H1 (cell line): ENCODE measurements around the gene ERICH2. TPM values are rescaled to one million over a fixed set of nuclear protein-coding genes. Genes with fewer than 3 reads are reported as not detected.
A peak's percentile ranks its signal among the peaks of the same experiment; 100 is the strongest.

Experiments
- CTCF ChIA-PET: fragments of 300-600 bp; sonication (Branson Sonifier 250); formaldehyde crosslinking; loops from one replicate; lab custom pipeline; 2021; ENCODE audit not compliant: partially characterized antibody; lab: Charles Lee
- POLR2A ChIA-PET: fragments of 300-600 bp; sonication (Branson Sonifier 250); formaldehyde crosslinking; loops from one replicate; lab custom pipeline; 2021; ENCODE audit warnings: inconsistent platforms; ENCODE audit not compliant: partially characterized antibody; lab: Charles Lee
- DNase-seq, 2 experiments: peaks; one replicate each; pipeline versions ENCODE4 v3.0.0 to v3.0.0-alpha.2; 2010 to 2022; ENCODE audit warnings: low spot score in 2 of 2, low read depth in 1 of 2, mixed read lengths in 1 of 2
- FAIRE-seq: peaks from 2 replicates; lab custom pipeline; 2011; peaks lifted over from hg19 to GRCh38; lab: Jason Lieb, UNC
- H2AFZ ChIP-seq: 2 replicates; pipeline ENCODE4 v1.8.1; 2012; ENCODE audit warnings: low read length, inconsistent platforms
- H2AK5ac ChIP-seq: 2 replicates; pipeline ENCODE4 v1.6.1; 2013; ENCODE audit warnings: low read depth, low read length
- H2BK120ac ChIP-seq: replicated peaks from 2 replicates; pipeline ENCODE3; 2013; ENCODE audit warnings: low read depth, low read length, inconsistent platforms
- H2BK12ac ChIP-seq: 2 replicates; pipeline ENCODE4 v1.6.1; 2013; ENCODE audit warnings: low read depth, low read length
- H2BK15ac ChIP-seq: 2 replicates; pipeline ENCODE4 v1.6.1; 2013; ENCODE audit warnings: low read length
- H2BK20ac ChIP-seq: 2 replicates; pipeline ENCODE4 v1.6.1; 2013; ENCODE audit warnings: low read length
- H2BK5ac ChIP-seq: 2 replicates; pipeline ENCODE4 v1.6.1; 2013; ENCODE audit warnings: low read depth, low read length
- H3K14ac ChIP-seq: 2 replicates; pipeline ENCODE4 v1.6.1; 2013; ENCODE audit warnings: inconsistent platforms; ENCODE audit not compliant: insufficient read length
- H3K18ac ChIP-seq: 2 replicates; pipeline ENCODE4 v1.6.1; 2013; ENCODE audit warnings: low read length; ENCODE audit errors: extremely low read depth
- H3K23ac ChIP-seq: 2 replicates; pipeline ENCODE4 v1.6.1; 2013; ENCODE audit warnings: inconsistent platforms; ENCODE audit not compliant: insufficient read length
- H3K23me2 ChIP-seq: 2 replicates; pipeline ENCODE4 v1.6.1; 2013; ENCODE audit warnings: low read depth, low read length
- H3K27ac ChIP-seq: 2 replicates; pipeline ENCODE4 v1.6.1; 2011; ENCODE audit warnings: low read depth, low read length, inconsistent platforms
- H3K27me3 ChIP-seq, 4 experiments: replicated peaks in 1 of 4; 1 replicate in 1 of 4; 2 replicates in 3 of 4; pipeline versions ENCODE4 v1.6.1 to v1.8.1; 2011 to 2013; ENCODE audit warnings: low read length in 3 of 4, mild to moderate bottlenecking in 3 of 4, inconsistent platforms in 2 of 4, mixed read lengths in 2 of 4, moderate library complexity in 1 of 4; ENCODE audit not compliant: control insufficient read depth in 3 of 4, insufficient read depth in 3 of 4; ENCODE audit errors: extremely low read depth in 1 of 4
- H3K36me3 ChIP-seq, 4 experiments: 2 replicates each; pipeline versions ENCODE4 v1.6.1 to v1.8.1; 2011 to 2013; ENCODE audit warnings: mild to moderate bottlenecking in 4 of 4, low read length in 3 of 4, moderate library complexity in 2 of 4, control low read depth in 1 of 4, inconsistent platforms in 1 of 4; ENCODE audit not compliant: insufficient read depth in 4 of 4, control insufficient read depth in 2 of 4
- H3K4ac ChIP-seq: replicated peaks from 2 replicates; pipeline ENCODE3; 2013; ENCODE audit warnings: low read length, low read depth, mixed read lengths, inconsistent platforms; ENCODE audit not compliant: insufficient read length
- H3K4me1 ChIP-seq, 4 experiments: replicated peaks in 1 of 4; 1 replicate in 1 of 4; 2 replicates in 3 of 4; pipeline versions ENCODE4 v1.6.1 to v1.8.1; 2011 to 2013; ENCODE audit warnings: low read length in 3 of 4, inconsistent platforms in 2 of 4, mixed read lengths in 1 of 4; ENCODE audit not compliant: insufficient read depth in 4 of 4, control insufficient read depth in 3 of 4
- H3K4me2 ChIP-seq, 2 experiments: 2 replicates each; pipeline versions ENCODE4 v1.6.1 to v1.8.1; 2011 to 2013; ENCODE audit warnings: low read depth in 2 of 2, low read length in 2 of 2, control low read depth in 1 of 2, inconsistent platforms in 1 of 2, mild to moderate bottlenecking in 1 of 2; ENCODE audit not compliant: insufficient read depth in 1 of 2
- H3K4me3 ChIP-seq, 4 experiments: fragments of 200-600, 300-600 bp in 1 of 4; sonication (generic), shearing (Covaris generic), sonication (Bioruptor Twin) in 1 of 4; 2 replicates each; pipeline versions ENCODE4 v1.5.1 to v1.8.1; 2011 to 2016; ENCODE audit warnings: low read length in 4 of 4, low read depth in 3 of 4, control low read depth in 2 of 4, inconsistent platforms in 2 of 4, mild to moderate bottlenecking in 2 of 4, mixed read lengths in 1 of 4, moderate library complexity in 1 of 4; ENCODE audit not compliant: insufficient read depth in 2 of 4; ENCODE audit errors: extremely low read depth in 1 of 4
- H3K56ac ChIP-seq: replicated peaks from 2 replicates; pipeline ENCODE3; 2013; ENCODE audit warnings: low read depth, mild to moderate bottlenecking, mixed read lengths, low read length, inconsistent platforms; ENCODE audit not compliant: insufficient read length
- H3K79me1 ChIP-seq: 2 replicates; pipeline ENCODE4 v1.6.1; 2013; ENCODE audit warnings: low read depth, low read length, control low read depth
- H3K79me2 ChIP-seq, 2 experiments: 2 replicates each; pipeline versions ENCODE4 v1.6.1 to v1.8.1; 2012 to 2013; ENCODE audit warnings: low read length in 2 of 2, mild to moderate bottlenecking in 2 of 2, inconsistent platforms in 1 of 2; ENCODE audit not compliant: insufficient read depth in 2 of 2, control insufficient read depth in 1 of 2
- H3K9ac ChIP-seq, 4 experiments: replicated peaks in 1 of 4; 1 replicate in 1 of 4; 2 replicates in 3 of 4; pipeline versions ENCODE4 v1.6.1 to v1.8.1; 2011 to 2013; ENCODE audit warnings: low read depth in 3 of 4, low read length in 3 of 4, control low read depth in 2 of 4, mild to moderate bottlenecking in 2 of 4, moderate library complexity in 2 of 4, inconsistent platforms in 1 of 4; ENCODE audit errors: extremely low read depth in 1 of 4
- H3K9me3 ChIP-seq, 2 experiments: 2 replicates each; pipeline versions ENCODE4 v1.6.1 to v1.8.1; 2012 to 2013; ENCODE audit warnings: mild to moderate bottlenecking in 2 of 2, moderate library complexity in 2 of 2, control low read depth in 1 of 2, inconsistent platforms in 1 of 2, low read depth in 1 of 2, low read length in 1 of 2, mixed read lengths in 1 of 2; ENCODE audit not compliant: insufficient read depth in 2 of 2
- H4K20me1 ChIP-seq, 2 experiments: replicated peaks in 1 of 2; 2 replicates each; pipeline versions ENCODE3 to v1.8.1; 2011 to 2013; ENCODE audit warnings: inconsistent platforms in 2 of 2, low read length in 2 of 2, mild to moderate bottlenecking in 1 of 2; ENCODE audit not compliant: insufficient read depth in 2 of 2, control insufficient read depth in 1 of 2
- H4K5ac ChIP-seq: 2 replicates; pipeline ENCODE4 v1.6.1; 2013; ENCODE audit warnings: low read length, low read depth, mixed read lengths, inconsistent platforms; ENCODE audit not compliant: insufficient read length
- H4K8ac ChIP-seq: 2 replicates; pipeline ENCODE4 v1.8.0; 2013; ENCODE audit warnings: mild to moderate bottlenecking, moderate library complexity, low read length, inconsistent platforms; ENCODE audit not compliant: insufficient read depth; ENCODE audit errors: extremely low read depth
- H4K91ac ChIP-seq: replicated peaks from 2 replicates; pipeline ENCODE3; 2013; ENCODE audit warnings: low read length, mixed read lengths, inconsistent platforms; ENCODE audit not compliant: insufficient read length
- ASH2L ChIP-seq: fragments of 200-600, 300-600 bp; sonication (generic); IDR thresholded peaks from one replicate; pipeline ENCODE4 v1.7.1; 2017; ENCODE audit warnings: low read length
- CTBP2 ChIP-seq: IDR thresholded peaks from 2 replicates; pipeline ENCODE4 v1.7.0; 2011; ENCODE audit warnings: borderline replicate concordance, mild to moderate bottlenecking, moderate library complexity, mixed read lengths, low read length; ENCODE audit not compliant: insufficient read depth, insufficient read length
- EZH2 ChIP-seq: fragments of 200-600 bp; sonication (generic); IDR thresholded peaks from 2 replicates; pipeline ENCODE4 v1.7.1; 2012; ENCODE audit warnings: low read depth, mild to moderate bottlenecking, moderate library complexity, low read length, inconsistent platforms; ENCODE audit not compliant: severe bottlenecking
- KDM1A ChIP-seq: fragments of 200-600, 300-600 bp; sonication (generic); IDR thresholded peaks from 2 replicates; pipeline ENCODE4 v1.7.1; 2016; ENCODE audit warnings: mild to moderate bottlenecking, low read length, borderline replicate concordance
- KDM4A ChIP-seq: IDR thresholded peaks from one replicate; pipeline ENCODE4 v1.7.1; 2012; ENCODE audit warnings: low read depth, mild to moderate bottlenecking, moderate library complexity, low read length, inconsistent platforms; ENCODE audit not compliant: severe bottlenecking
- SP1 ChIP-seq: IDR thresholded peaks from 2 replicates; pipeline ENCODE4 v1.6.1; 2011; ENCODE audit warnings: low read depth, low read length
- SP2 ChIP-seq: IDR thresholded peaks from 2 replicates; pipeline ENCODE4 v1.6.1; 2012; ENCODE audit warnings: mild to moderate bottlenecking, low read length, inconsistent platforms
- SP4 ChIP-seq: IDR thresholded peaks from 2 replicates; pipeline ENCODE4 v1.6.1; 2012; ENCODE audit warnings: low read length, inconsistent platforms
- SUZ12 ChIP-seq: fragments of 200-600 bp; sonication (generic); IDR thresholded peaks from 2 replicates; pipeline ENCODE4 v1.6.1; 2012; ENCODE audit warnings: mild to moderate bottlenecking, inconsistent platforms, low read length, moderate library complexity, mixed read lengths
- WGBS, 2 experiments: shearing (Covaris generic) in 1 of 2; methylation state at CpG; one replicate each; pipeline versions ENCODE4 v1.1.6 to v1.1.7; 2013 to 2015; ENCODE audit warnings: low lambda C conversion rate in 2 of 2, mixed read lengths in 2 of 2, inconsistent platforms in 1 of 2, low coverage in 1 of 2, missing lambda C conversion rate in 1 of 2; ENCODE audit not compliant: insufficient replicate concordance in 2 of 2, insufficient coverage in 1 of 2, insufficient read length in 1 of 2; ENCODE audit errors: extremely low coverage in 1 of 2, missing lambda C conversion rate in 1 of 2; 5-methylcytosine and 5-hydroxymethylcytosine counted together
- polyA plus RNA-seq, 7 experiments: library from polyadenylated mRNA; depleted of rRNA in 3 of 7; stranded (reverse) in 5 of 7; unstranded in 2 of 7; fragments of >200 nt in 5 of 7; fragments of 200-250 nt in 2 of 7; gene quantifications; 1 replicate in 5 of 7; 2 replicates in 1 of 7; 4 replicates in 1 of 7; pipeline versions ENCODE4 v1.2.1 to v1.2.3, GENCODE V29; 2011 to 2013; ENCODE audit warnings: missing spikeins in 2 of 7, mixed read lengths in 2 of 7
- total RNA-seq: library from RNA; stranded (reverse); fragmentation: NEBNext Ultra II Directional; extraction: Animal tissue kit (Norgen Biotek cat#: 25700); gene quantifications from 2 replicates; pipeline ENCODE4 v1.2.1, GENCODE V29; 2021
- TF ChIP-seq, protein P1 (sequence below): IDR thresholded peaks from 2 replicates; pipeline ENCODE4 v1.6.1; 2011; ENCODE audit warnings: low read length, improper control_type of control experiment

Gene ERICH2
- total and polyA plus RNA-seq, 2 of the 8 experiments (the other 6 are each of a cell fraction or from before 2014, with no cell fraction given): 0.20 to 2.1 TPM

DNA sequence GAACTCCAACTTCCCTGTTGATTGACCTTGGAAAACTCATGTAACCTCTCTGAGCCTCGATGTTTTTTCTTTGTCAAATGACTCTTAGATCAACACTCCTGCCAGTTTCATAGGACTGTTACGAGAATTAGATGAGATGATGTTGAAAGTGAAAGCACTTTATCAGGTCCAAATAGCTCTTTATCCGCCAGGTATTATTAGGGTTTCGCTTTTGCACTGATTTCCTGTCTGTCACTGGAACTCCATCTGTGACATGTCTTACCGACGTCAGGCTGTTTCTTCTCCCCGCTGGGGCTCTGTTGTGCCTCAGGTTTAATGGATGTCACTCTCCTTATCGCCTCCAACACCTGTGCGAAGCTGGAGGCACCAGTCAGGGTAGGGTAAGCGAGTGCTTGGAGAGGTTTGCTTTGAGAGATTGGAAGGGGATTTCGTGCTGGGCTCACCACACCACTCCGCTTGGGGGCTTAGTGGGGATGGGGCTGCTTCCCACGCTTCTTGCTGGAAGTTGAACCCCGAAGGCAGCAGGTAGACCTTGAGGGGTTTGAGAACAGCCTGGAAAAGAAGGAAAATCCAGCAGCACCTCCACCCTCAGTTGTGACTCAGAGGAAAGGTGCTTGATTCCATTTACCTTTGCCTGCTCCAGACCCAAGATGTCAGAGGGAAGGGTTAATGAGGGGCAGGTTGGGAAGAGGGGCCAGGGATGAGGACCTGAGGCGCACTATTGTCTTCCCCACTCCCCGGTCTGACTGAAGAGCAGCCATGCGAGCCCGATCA, 50.8 kb downstream of the ERICH2 start:
- H3K14ac ChIP-seq: no peak overlapping the region
- no peak overlapping the region for H2BK20ac ChIP-seq
- H3K79me2 ChIP-seq: no peaks in the 10 kb centered on the region
- 6% methylated on average over 18 of the region's 18 CpGs; no CpG with 5 or more reads in 1 of the 2 experiments for WGBS, 2 experiments
- peaks cover 8 to 61% (median 34%) of the 10 kb centered on the region in 4 experiments for H3K4me1 ChIP-seq
- no peaks in the 10 kb centered on the region for H3K9me3 ChIP-seq
- peak; percentile 24 for FAIRE-seq
- no peaks in the 10 kb centered on the region for H3K79me1 ChIP-seq
- no peak overlapping the region for H2AK5ac ChIP-seq
- no peak overlapping the region for H2BK5ac ChIP-seq
- peaks cover 0 to 5% of the 10 kb centered on the region in 2 experiments for H4K20me1 ChIP-seq
- no peak overlapping the region for H3K56ac ChIP-seq
- H3K23ac ChIP-seq: no peak overlapping the region
- H3K4me3 ChIP-seq: peak overlapping the region; percentile 5 to 64 (median 46); a peak in 5 of 8 replicates
- H4K8ac ChIP-seq: no peak overlapping the region
- H2AFZ ChIP-seq: no peak overlapping the region
- H3K27me3 ChIP-seq: peaks cover 75 to 99% (median 94%) of the 10 kb centered on the region in 4 experiments
- H4K5ac ChIP-seq: no peak overlapping the region
- H2BK15ac ChIP-seq: no peak overlapping the region
- H3K23me2 ChIP-seq: peaks cover 33% of the 10 kb centered on the region
- no peaks in the 10 kb centered on the region; a peak in 1 of 8 replicates for H3K36me3 ChIP-seq
- no peak overlapping the region for H4K91ac ChIP-seq
- H3K27ac ChIP-seq: no peak overlapping the region
- H2BK12ac ChIP-seq: no peak overlapping the region
- DNase-seq: peak in 1 of 2 experiments; percentile 59
- no peak overlapping the region for H3K9ac ChIP-seq
- H2BK120ac ChIP-seq: no peak overlapping the region
- H3K18ac ChIP-seq: no peak overlapping the region
- no peak overlapping the region for H3K4ac ChIP-seq
- peak overlapping the region; percentile 76 to 99 for H3K4me2 ChIP-seq
- ChIA-PET POLR2A (interaction anchor here (0.6 kb wide), 1 partner anchor 9 kb away, joined by 3 read pairs; no protein-coding TSS in a partner anchor), CTCF (interaction anchor here (0.7 to 2.4 kb wide), 9 partner anchors 9 to 583 kb away, joined by 3 to 6 read pairs (median 3); no protein-coding TSS in a partner anchor)
- no peak for TF ChIP-seq CTBP2
- no peak for TF ChIP-seq SP1
- peak; percentile 50 for TF ChIP-seq EZH2
- TF ChIP-seq SP4: no peak
- TF ChIP-seq, protein P1, sequence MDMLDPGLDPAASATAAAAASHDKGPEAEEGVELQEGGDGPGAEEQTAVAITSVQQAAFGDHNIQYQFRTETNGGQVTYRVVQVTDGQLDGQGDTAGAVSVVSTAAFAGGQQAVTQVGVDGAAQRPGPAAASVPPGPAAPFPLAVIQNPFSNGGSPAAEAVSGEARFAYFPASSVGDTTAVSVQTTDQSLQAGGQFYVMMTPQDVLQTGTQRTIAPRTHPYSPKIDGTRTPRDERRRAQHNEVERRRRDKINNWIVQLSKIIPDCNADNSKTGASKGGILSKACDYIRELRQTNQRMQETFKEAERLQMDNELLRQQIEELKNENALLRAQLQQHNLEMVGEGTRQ: no peak
- peak; percentile 43; the same call in 1 of the 2 replicates for TF ChIP-seq SUZ12
- no peak for TF ChIP-seq KDM1A
- TF ChIP-seq SP2: no peak
- no peak for TF ChIP-seq ASH2L
- TF ChIP-seq KDM4A: peak; percentile 5
